Activated CD8-positive, alpha-beta T cell treated with anti-CD3 and anti-CD28 coated beads, Interleukin-2, amount 10 ng/mL, durations not matched to agents 7 days and 5 days (primary cell): ENCODE measurements around the gene TIMM17B. TPM values are rescaled to one million over a fixed set of nuclear protein-coding genes. Genes with fewer than 3 reads are reported as not detected.
"Not testable (repeated sequence)": the region's sequence is repeated elsewhere in the genome, so short reads cannot be mapped to it uniquely, and the experiment has no call there.

Experiments
- ATAC-seq: fragments of 150-1000 bp; cut with Tn5 transposase; one replicate; pipeline ENCODE4 v1.10.0; 2021; ENCODE audit warnings: moderate library complexity
- CTCF ChIA-PET: fragments of 350-600 bp; sonication (Branson Sonifier 250); formaldehyde crosslinking; loops from one replicate; lab custom pipeline; 2021; ENCODE audit warnings: antibody characterized with exemption; lab: Charles Lee
- POLR2A ChIA-PET: fragments of 350-600 bp; sonication (Branson Sonifier 250); formaldehyde crosslinking; loops from one replicate; lab custom pipeline; 2021; ENCODE audit warnings: antibody characterized with exemption; lab: Charles Lee
- DNase-seq: peaks from one replicate; pipeline ENCODE4 v3.0.0-alpha.2; 2020
- H3K27ac Mint-ChIP-seq: one replicate; pipeline ENCODE4 v1.8.0; 2021; ENCODE audit warnings: mild to moderate bottlenecking, mixed read lengths
- H3K27me3 Mint-ChIP-seq: one replicate; pipeline ENCODE4 v1.8.0; 2021; ENCODE audit warnings: low read depth, mixed read lengths
- H3K36me3 Mint-ChIP-seq: one replicate; pipeline ENCODE4 v1.8.0; 2021; ENCODE audit warnings: low read depth, mixed read lengths
- H3K4me1 Mint-ChIP-seq: one replicate; pipeline ENCODE4 v1.8.0; 2021; ENCODE audit warnings: low read depth, mixed read lengths
- H3K4me3 Mint-ChIP-seq: one replicate; pipeline ENCODE4 v1.8.0; 2021; ENCODE audit warnings: mild to moderate bottlenecking, mixed read lengths
- H3K9me3 Mint-ChIP-seq: one replicate; pipeline ENCODE4 v1.8.0; 2022; ENCODE audit warnings: mixed read lengths; ENCODE audit not compliant: insufficient read depth
- total RNA-seq, 2 experiments: library from RNA; stranded (reverse); gene quantifications; one replicate each; pipeline ENCODE4 v1.2.3, GENCODE V29; 2021

TIMM17B gene
- total RNA-seq, 2 experiments from 2014 or later: 41.6 to 44.1 TPM

DNA sequence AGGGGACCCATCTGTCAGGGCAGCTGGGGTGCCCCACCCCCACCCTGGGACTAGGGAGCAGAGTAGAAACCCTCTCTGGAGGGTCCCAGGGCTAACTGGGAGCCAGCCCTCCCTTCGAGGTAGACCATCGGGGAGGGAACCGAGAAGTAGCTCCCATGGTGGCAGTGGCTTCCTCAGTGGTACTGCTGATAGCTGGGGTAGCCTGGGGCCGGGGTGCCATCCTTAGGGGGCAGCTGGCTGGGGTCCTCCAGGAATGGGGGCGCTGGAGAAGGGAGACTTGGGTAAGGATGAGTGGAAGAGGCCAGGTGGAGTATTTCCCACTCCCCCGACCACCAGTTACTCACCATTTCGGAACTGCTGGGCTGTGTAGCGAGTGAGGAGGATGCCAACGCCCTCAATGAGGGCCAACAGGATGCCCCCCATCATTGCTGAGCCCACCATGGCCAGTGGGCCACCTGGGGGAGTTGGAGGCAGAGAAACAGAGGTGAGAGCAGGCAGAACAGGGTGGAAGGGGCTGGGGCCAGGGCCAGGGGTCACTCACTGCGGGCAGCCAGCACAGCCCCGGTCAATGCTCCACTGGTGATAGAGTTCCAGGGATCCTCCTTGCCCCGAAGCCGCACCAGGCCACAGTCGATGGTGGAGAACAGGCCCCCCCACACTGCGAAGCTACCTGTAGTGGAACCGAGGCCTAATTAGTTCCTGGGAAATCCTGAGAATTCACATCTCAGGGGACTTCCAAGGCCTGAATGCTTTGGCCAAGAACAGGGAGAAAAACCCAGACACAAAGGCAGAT is 3.8 kb downstream of the TIMM17B start:
- Mint-ChIP-seq H3K4me1 (peaks cover 32% of the 10 kb centered on the region), H3K36me3 (peaks cover 14% of the 10 kb centered on the region), H3K4me3 (no peak overlapping the region), H3K27me3 (no peaks in the 10 kb centered on the region), H3K9me3 (no peaks in the 10 kb centered on the region), H3K27ac (no peak overlapping the region)
- no peak for ATAC-seq
- ChIA-PET CTCF (interaction anchor here (0.9 kb wide), 1 partner anchor 245 kb away, joined by 3 read pairs; no protein-coding TSS in a partner anchor), POLR2A (interaction anchor here (0.9 kb wide), 1 partner anchor 44 kb away, joined by 4 read pairs; no protein-coding TSS in a partner anchor)
- DNase-seq: no peak

DNA sequence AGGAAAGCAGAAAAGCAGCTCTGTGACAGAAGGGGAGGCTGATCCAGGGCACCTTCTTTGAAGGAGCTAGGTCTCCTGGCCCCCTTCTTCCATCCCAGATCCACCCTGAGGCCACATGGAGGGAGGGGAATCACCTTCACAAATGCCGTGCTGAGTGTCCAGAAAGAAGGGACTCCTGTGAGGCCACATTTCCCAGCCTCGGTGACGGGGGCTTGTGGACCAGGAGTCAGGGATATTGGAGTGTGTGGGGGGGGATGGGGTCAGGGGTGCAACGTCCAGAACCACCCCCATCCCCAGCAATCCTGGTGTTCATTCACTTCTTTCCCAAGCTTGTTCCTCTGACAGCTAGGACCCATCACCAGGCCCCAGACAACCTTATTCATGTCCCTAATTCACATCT is 4.7 kb downstream of the TIMM17B start:
- Mint-ChIP-seq H3K36me3 (peaks cover 8% of the 10 kb centered on the region), H3K9me3 (no peaks in the 10 kb centered on the region), H3K4me1 (peaks cover 31% of the 10 kb centered on the region), H3K27ac (no peak overlapping the region), H3K4me3 (no peak overlapping the region), H3K27me3 (no peaks in the 10 kb centered on the region)
- POLR2A ChIA-PET: no interaction called here
- CTCF ChIA-PET: interaction anchor here (0.9 to 1.3 kb wide), 2 partner anchors 147 to 245 kb away, joined by 3 to 4 read pairs; no protein-coding TSS in a partner anchor
- DNase-seq (no peak), ATAC-seq (no peak)

DNA sequence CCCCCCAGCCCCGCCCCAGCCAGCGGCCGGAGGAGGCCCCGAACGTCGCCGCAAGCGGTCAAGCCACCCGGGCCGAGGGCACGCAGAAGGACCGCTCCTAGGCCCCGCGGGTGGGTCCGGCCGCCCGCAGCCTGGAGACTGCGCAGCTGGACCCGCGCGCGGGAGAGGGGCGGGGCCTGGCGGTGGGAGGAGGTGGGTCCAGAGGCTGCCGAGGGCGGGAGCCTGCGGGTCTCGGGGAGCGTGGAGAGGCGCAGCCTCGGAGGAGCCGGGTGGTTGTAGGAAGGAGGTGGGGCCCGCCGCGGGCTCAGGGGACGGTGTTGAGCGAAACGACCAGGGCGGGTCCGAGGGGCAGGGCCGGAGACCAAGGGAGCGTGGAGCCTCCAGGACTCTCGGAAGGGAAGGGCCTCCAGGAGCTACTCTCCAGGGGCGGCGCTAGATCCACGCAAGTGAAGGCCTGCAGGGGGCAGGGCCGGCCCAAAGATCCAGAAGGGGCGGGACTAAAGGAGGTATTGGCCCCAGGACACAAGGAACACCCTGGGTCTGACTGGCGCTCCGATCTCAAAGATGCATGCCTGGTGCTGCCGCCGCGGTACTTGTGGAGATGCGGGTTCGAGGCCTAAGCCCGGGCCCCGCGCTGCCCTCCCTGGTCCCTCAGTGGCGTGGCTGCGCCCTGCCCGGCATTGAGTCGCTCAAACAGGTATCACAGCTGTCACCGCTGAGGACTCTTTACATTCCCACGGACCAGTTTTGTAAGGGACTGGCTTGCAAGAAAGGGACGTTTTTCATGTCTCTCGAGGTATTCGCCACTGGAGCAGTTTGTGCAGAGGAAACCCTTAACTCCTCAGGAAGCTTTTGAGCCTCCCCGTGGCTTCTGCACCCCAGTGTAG is 5.9 kb downstream of the TIMM17B start:
- Mint-ChIP-seq H3K9me3 (no peaks in the 10 kb centered on the region), H3K36me3 (peaks cover 8% of the 10 kb centered on the region), H3K27me3 (no peaks in the 10 kb centered on the region), H3K27ac (peak overlapping the region; percentile 52), H3K4me1 (peaks cover 27% of the 10 kb centered on the region), H3K4me3 (peak overlapping the region; percentile 78)
- DNase-seq (peak; percentile 82), ATAC-seq (peak; percentile 91)
- ChIA-PET CTCF (interaction anchor here (0.6 to 2.4 kb wide), 9 partner anchors 9 to 276 kb away, joined by 3 to 11 read pairs (median 3); partner anchors contain the start of gene SLC35A2), POLR2A (interaction anchor here (1.0 to 1.6 kb wide), 4 partner anchors 20 to 55 kb away, joined by 3 to 5 read pairs (median 4); partner anchors contain the start of gene SLC35A2)

DNA sequence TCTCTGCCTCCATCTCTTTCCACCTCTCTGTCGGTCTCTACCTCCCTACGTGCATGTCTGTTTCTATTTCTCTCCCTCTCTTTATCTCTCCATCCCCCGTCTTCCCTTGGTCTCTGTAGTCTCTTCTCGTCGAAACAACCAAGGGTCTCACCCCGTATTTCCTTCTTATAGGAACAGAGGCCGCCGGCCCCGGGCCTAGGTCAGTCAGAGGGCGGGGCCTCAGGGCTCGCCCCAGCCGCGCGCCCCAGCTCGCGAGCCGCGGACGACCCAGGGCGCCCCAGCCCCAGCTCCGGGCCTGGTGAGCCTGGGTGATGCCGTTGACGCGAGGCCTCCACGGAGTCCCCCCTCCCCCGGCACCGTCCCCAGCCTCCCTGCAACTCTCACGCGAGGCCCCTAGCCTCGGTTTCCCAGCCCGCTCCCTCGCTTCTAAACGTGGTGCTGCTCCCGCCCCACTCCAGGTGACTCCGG is 6.6 kb downstream of the TIMM17B start:
- Mint-ChIP-seq H3K27ac (peak overlapping the region; percentile 61), H3K4me3 (peak overlapping the region; percentile 78), H3K27me3 (peaks cover 2% of the 10 kb centered on the region), H3K9me3 (no peaks in the 10 kb centered on the region), H3K4me1 (peaks cover 23% of the 10 kb centered on the region), H3K36me3 (peaks cover 8% of the 10 kb centered on the region)
- peak; percentile 46 for ATAC-seq
- POLR2A ChIA-PET: interaction anchor here (1.0 to 1.6 kb wide), 4 partner anchors 21 to 55 kb away, joined by 3 to 5 read pairs (median 4); partner anchors contain the start of gene SLC35A2
- CTCF ChIA-PET: interaction anchor here (0.6 to 2.4 kb wide), 8 partner anchors 9 to 276 kb away, joined by 3 to 11 read pairs (median 3); partner anchors contain the start of gene SLC35A2
- DNase-seq: no peak

DNA sequence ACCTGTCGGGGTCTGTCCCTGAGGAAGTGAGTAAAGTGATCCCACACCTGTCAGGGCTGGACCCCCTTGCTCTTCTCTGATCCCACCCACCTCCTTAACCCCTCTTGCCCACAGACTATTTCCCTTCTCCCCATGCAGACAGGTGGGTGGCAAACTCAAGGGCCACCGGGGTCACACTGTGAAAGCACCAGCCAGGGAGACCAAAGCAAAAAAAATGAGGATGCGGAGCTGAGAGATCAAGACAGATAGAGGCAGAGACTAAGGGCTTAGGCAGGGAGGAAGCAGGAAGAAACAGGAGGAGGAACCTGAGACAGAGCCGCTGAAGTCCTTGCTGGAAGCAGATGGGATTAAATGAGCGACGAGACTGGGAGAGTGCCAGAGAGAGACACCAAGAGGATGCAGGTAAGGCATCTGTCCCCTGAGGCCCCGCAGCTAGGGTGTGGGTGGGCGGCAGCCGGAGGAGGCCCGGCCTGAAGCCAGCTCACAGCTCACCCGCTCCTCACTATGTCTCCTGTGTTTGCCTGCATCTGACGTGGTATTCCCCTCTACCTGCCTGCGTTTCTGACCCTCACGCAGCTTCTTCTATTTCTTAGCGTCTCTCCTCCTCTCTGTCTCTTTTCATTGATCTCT is 7.2 kb downstream of the TIMM17B start:
- DNase-seq (no peak), ATAC-seq (no peak)
- H3K4me1 Mint-ChIP-seq: peaks cover 20% of the 10 kb centered on the region
- H3K36me3 Mint-ChIP-seq: peaks cover 7% of the 10 kb centered on the region
- no peaks in the 10 kb centered on the region for H3K9me3 Mint-ChIP-seq
- CTCF ChIA-PET: interaction anchor here (1.0 to 2.4 kb wide), 2 partner anchors 16 to 56 kb away, joined by 3 to 11 read pairs; no protein-coding TSS in a partner anchor
- H3K4me3 Mint-ChIP-seq: peak overlapping the region; percentile 78
- H3K27me3 Mint-ChIP-seq: peaks cover 2% of the 10 kb centered on the region
- POLR2A ChIA-PET: interaction anchor here (1.1 kb wide), 2 partner anchors 24 to 56 kb away, joined by 3 read pairs; no protein-coding TSS in a partner anchor
- peak overlapping the region; percentile 61 for H3K27ac Mint-ChIP-seq

DNA sequence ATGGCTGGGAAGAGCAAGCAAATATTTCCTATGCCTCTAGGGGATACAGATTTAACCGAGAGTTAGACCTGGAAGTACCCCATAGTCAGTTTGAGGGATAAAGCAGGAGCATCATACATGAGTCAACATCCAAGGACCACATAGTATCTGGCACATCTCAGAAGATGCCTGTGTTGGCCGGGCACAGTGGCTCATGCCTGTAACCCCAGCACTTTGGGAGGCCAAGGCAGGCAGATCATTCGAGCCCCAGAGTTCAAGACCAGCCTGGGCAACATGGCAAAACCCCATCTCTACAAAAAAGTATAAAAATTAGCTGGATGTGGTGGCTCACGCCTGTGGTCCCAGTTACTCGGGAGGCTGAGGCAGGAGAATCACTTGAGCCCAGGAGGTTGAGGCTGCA is 11.0 kb downstream of the TIMM17B start:
- POLR2A ChIA-PET: interaction anchor here (0.7 kb wide), 1 partner anchor 25 kb away, joined by 3 read pairs; the partner anchor contains the start of gene SLC35A2

DNA sequence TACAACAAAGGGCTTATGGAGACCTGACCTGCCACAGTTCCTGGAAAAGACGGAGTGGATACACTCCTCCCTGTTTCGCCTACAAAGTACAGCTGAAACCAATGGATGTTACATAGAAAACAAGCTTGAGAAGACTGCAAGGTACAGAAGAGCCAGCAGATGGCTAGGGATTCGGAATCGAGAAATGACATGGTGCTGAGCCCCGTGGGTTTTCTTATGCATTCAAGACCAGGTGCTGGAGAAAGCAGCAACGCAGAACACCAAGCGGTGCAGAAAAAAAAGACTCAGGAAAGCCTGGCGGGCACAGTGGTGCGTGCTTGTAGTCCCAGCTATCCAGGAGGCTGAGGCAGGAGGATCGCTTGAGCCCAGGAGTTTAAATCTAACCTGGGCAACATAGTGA is 13.8 kb downstream of the TIMM17B start:
- Mint-ChIP-seq H3K9me3 (no peaks in the 10 kb centered on the region), H3K4me3 (no peak overlapping the region), H3K4me1 (no peaks in the 10 kb centered on the region), H3K27ac (no peak overlapping the region), H3K36me3 (no peaks in the 10 kb centered on the region), H3K27me3 (peaks cover 2% of the 10 kb centered on the region)
- POLR2A ChIA-PET: no interaction called here
- DNase-seq (no peak), ATAC-seq (no peak)
- CTCF ChIA-PET: no interaction called here

More for the DNA sequence above, 11.0 kb downstream of the TIMM17B start:
- ATAC-seq, H3K27me3 Mint-ChIP-seq, H3K4me1 Mint-ChIP-seq, DNase-seq, H3K4me3 Mint-ChIP-seq, H3K36me3 Mint-ChIP-seq, CTCF ChIA-PET, H3K27ac Mint-ChIP-seq, H3K9me3 Mint-ChIP-seq: not testable (repeated sequence)

DNA sequence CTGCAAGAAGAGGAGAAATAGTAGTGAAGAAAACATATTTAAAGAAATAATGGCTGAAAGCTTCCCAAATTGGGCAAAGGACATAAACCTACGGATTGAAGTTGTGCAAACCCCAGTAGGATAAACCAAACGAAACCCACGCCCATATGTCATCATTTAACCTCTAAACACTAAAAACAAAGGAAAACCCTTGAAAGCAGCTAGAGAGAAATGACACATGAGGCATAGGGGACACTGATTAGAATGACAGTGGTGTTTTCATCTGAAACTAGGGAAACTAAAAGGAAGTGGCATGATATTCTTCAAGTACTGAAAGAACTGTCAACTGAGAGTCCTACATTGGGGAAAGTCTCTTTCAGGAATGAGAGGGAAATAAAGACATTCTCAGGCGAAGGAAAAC is 20.6 kb downstream of the TIMM17B start:
- H3K4me3 Mint-ChIP-seq, DNase-seq, H3K4me1 Mint-ChIP-seq, H3K36me3 Mint-ChIP-seq, CTCF ChIA-PET, POLR2A ChIA-PET, H3K27me3 Mint-ChIP-seq, H3K27ac Mint-ChIP-seq, H3K9me3 Mint-ChIP-seq, ATAC-seq: not testable (repeated sequence)

DNA sequence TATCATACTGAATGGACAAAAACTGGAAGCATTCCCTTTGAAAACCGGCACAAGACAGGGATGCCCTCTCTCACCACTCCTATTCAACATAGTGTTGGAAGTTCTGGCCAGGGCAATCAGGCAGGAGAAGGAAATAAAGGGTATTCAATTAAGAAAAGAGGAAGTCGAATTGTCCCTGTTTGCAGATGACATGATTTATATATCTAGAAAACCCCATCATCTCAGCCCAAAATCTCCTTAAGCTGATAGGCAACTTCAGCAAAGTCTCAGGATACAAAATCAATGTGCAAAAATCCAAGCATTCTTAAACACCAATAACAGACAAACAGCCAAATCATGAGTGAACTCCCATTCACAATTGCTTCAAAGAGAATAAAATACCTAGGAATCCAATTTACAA is 25.6 kb downstream of the TIMM17B start:
- CTCF ChIA-PET, H3K36me3 Mint-ChIP-seq, H3K9me3 Mint-ChIP-seq, POLR2A ChIA-PET, H3K4me1 Mint-ChIP-seq, ATAC-seq, DNase-seq, H3K4me3 Mint-ChIP-seq, H3K27ac Mint-ChIP-seq: not testable (repeated sequence)
- H3K27me3 Mint-ChIP-seq: peaks cover 11% of the 10 kb centered on the region

DNA sequence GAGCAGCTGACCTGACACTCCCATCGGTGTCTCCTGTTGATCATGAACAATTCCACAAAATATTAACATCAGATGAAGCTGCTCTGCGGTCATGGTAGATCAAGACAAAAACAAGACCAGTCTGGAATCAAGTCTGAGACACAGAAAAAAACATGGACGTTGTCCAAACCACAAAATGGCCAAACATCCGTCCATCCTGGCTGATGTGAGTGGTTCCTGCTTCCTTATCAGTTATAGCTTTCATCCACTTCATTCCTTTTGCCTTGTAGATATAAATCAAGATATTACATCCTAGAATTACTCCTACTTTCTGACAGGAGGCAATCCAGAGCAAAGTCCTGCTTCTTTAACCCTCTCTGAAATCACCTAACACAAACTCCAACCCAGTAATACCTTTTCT is 33.4 kb downstream of the TIMM17B start:
- DNase-seq (no peak), ATAC-seq (no peak)
- Mint-ChIP-seq H3K36me3 (no peaks in the 10 kb centered on the region), H3K27ac (no peak overlapping the region), H3K9me3 (no peaks in the 10 kb centered on the region), H3K4me1 (no peaks in the 10 kb centered on the region), H3K4me3 (no peak overlapping the region), H3K27me3 (peaks cover 6% of the 10 kb centered on the region)
- ChIA-PET CTCF (no interaction called here), POLR2A (no interaction called here)

DNA sequence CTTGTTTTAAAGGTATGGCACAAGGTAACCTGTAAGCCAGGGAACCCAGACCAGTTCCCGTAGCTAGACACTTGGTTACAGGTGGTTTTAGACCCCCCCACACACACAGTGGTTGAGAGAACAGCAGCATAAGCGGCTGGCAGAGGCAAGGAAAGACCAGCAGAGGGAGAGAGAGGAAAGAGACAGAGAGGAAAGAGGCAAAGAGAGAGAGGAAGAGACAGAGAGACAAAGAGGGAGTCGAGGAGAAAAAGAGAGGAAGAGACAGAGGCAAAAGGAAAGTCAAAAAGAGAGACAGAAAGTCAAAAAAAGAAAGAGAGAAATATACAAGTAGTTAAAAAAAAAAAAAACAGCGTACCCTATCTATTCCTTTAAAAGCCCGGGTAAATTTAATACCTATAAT is 42.7 kb downstream of the TIMM17B start:
- Mint-ChIP-seq H3K27me3 (peaks cover 2% of the 10 kb centered on the region), H3K4me1 (peaks cover 3% of the 10 kb centered on the region), H3K4me3 (no peak overlapping the region), H3K9me3 (no peaks in the 10 kb centered on the region), H3K36me3 (no peaks in the 10 kb centered on the region), H3K27ac (no peak overlapping the region)
- peak; percentile 23 for DNase-seq
- ATAC-seq: no peak
- ChIA-PET POLR2A (no interaction called here), CTCF (no interaction called here)
